GM12878 (cell line): Measurements from ENCODE around the gene TIMM29. TPM values are rescaled to one million over a fixed set of nuclear protein-coding genes. Genes with fewer than 3 reads are reported as not detected.
A peak's percentile ranks its signal among the peaks of the same experiment; 100 is the strongest.

Source experiments
- ATAC-seq: fragments of 200-7000 bp; cut with Tn5 transposase; 3 replicates; pipeline ENCODE4 v1.9.1; 2020; ENCODE audit warnings: mild to moderate bottlenecking, moderate library complexity
- BruUV-seq: library from RNA; stranded (reverse); fragments of 400-500 nt; replicated peaks from 2 replicates; lab custom pipeline; 2021; lab: Mats Ljungman, UMichigan
- CTCF ChIA-PET: fragments of 300-600 bp; sonication (Branson Sonifier 250); formaldehyde crosslinking; extraction: SDS; loops from one replicate; lab custom pipeline; 2021; ENCODE audit warnings: inconsistent platforms; lab: Yijun Ruan, JAX
- POLR2A ChIA-PET: fragments of 350-600 bp; formaldehyde crosslinking; extraction: SDS; loops from one replicate; lab custom pipeline; 2021; ENCODE audit warnings: inconsistent platforms; lab: Charles Lee
- RAD21 ChIA-PET: fragments of 300-600 bp; sonication (Branson Sonifier 250); formaldehyde crosslinking; loops from one replicate; lab custom pipeline; 2023; ENCODE audit warnings: antibody characterized with exemption; ENCODE audit not compliant: unreplicated experiment; lab: Charles Lee
- SMC1A ChIA-PET: fragments of 300-600 bp; sonication (Branson Sonifier 250); formaldehyde crosslinking; loops from one replicate; lab custom pipeline; 2023; ENCODE audit not compliant: unreplicated experiment, uncharacterized antibody; lab: Charles Lee
- DNase-seq: peaks from one replicate; pipeline ENCODE4 v3.0.0-alpha.2; 2011; ENCODE audit warnings: low read depth, low spot score
- FAIRE-seq: peaks from 3 replicates; lab custom pipeline; 2011; peaks lifted over from hg19 to GRCh38; lab: Jason Lieb, UNC
- H2AFZ ChIP-seq: 2 replicates; pipeline ENCODE4 v1.6.0; 2011; ENCODE audit warnings: low read depth, low read length, control low read depth; ENCODE audit not compliant: control insufficient read depth
- H3K27ac ChIP-seq: 2 replicates; pipeline ENCODE4 v1.5.1; 2011; ENCODE audit warnings: control low read depth; ENCODE audit not compliant: control insufficient read depth, insufficient read depth
- H3K27me3 ChIP-seq, 2 experiments: replicated peaks in 1 of 2; 2 replicates each; pipeline versions ENCODE4 v1.6.0 to v1.6.1; 2011; ENCODE audit warnings: low read length in 1 of 2; ENCODE audit not compliant: control insufficient read depth in 2 of 2, insufficient read depth in 2 of 2
- H3K36me3 ChIP-seq, 2 experiments: 2 replicates each; pipeline ENCODE4 v1.5.1; 2011; ENCODE audit warnings: low read length in 1 of 2; ENCODE audit not compliant: control insufficient read depth in 2 of 2, insufficient read depth in 2 of 2
- H3K4me1 ChIP-seq: 2 replicates; pipeline ENCODE4 v1.6.1; 2011; ENCODE audit warnings: mild to moderate bottlenecking, low read length, moderate library complexity, mixed read lengths; ENCODE audit not compliant: control insufficient read depth, insufficient read depth
- H3K4me2 ChIP-seq: 2 replicates; pipeline ENCODE4 v1.6.0; 2011; ENCODE audit warnings: control low read depth; ENCODE audit not compliant: control insufficient read depth, insufficient read depth
- H3K4me3 ChIP-seq: fragments of 200-600 bp; sonication (generic); 2 replicates; pipeline ENCODE4 v1.5.1; 2016
- H3K79me2 ChIP-seq: 2 replicates; pipeline ENCODE4 v1.6.0; 2011; ENCODE audit warnings: low read length; ENCODE audit not compliant: control insufficient read depth, insufficient read depth
- H3K9ac ChIP-seq: 2 replicates; pipeline ENCODE4 v1.8.0; 2011; ENCODE audit warnings: low read length, control low read depth, mixed read lengths; ENCODE audit not compliant: control insufficient read depth, insufficient read depth
- H3K9me3 ChIP-seq: replicated peaks from 3 replicates; pipeline ENCODE4 v1.5.1; 2011; ENCODE audit warnings: mild to moderate bottlenecking, low read length; ENCODE audit not compliant: control insufficient read depth, insufficient read depth
- H4K20me1 ChIP-seq: 2 replicates; pipeline ENCODE4 v1.6.0; 2011; ENCODE audit not compliant: control insufficient read depth, insufficient read depth
- CTCF ChIP-seq, 3 experiments: IDR thresholded peaks in 2 of 3; conservative IDR thresholded peaks in 1 of 3; 2 replicates each; pipeline ENCODE4 v1.5.1; 2011; ENCODE audit warnings: low read depth in 3 of 3, low read length in 3 of 3, mild to moderate bottlenecking in 3 of 3, control low read depth in 2 of 3, moderate library complexity in 2 of 3, inconsistent platforms in 1 of 3, mixed read lengths in 1 of 3; ENCODE audit not compliant: control insufficient read depth in 2 of 3, insufficient read depth in 1 of 3; ENCODE audit errors: extremely low read depth in 1 of 3
- MTA2 ChIP-seq: fragments of 450-650 bp; IDR thresholded peaks from 2 replicates; pipeline ENCODE4 v1.6.1; 2016; ENCODE audit warnings: low read depth, mild to moderate bottlenecking, moderate library complexity
- NBN ChIP-seq: fragments of 450-650 bp; IDR thresholded peaks from 2 replicates; pipeline ENCODE4 v1.6.1; 2016
- RAD21 ChIP-seq: IDR thresholded peaks from 2 replicates; pipeline ENCODE4 v1.6.1; 2011; ENCODE audit warnings: mild to moderate bottlenecking, low read depth, low read length, moderate library complexity; ENCODE audit not compliant: insufficient read depth
- RELA ChIP-seq: fragments of 450-650 bp; IDR thresholded peaks from 2 replicates; pipeline ENCODE4 v1.8.0; 2014; ENCODE audit warnings: borderline replicate concordance; ENCODE audit not compliant: partially characterized antibody
- RELB ChIP-seq: fragments of 450-650 bp; IDR thresholded peaks from 2 replicates; pipeline ENCODE4 v1.6.1; 2017; ENCODE audit warnings: low read depth, mild to moderate bottlenecking, moderate library complexity
- SMC3 ChIP-seq: IDR thresholded peaks from 2 replicates; pipeline ENCODE4 v1.6.1; 2011; ENCODE audit warnings: low read length, improper control_type of control experiment, borderline replicate concordance
- SREBF1 ChIP-seq: IDR thresholded peaks from 2 replicates; pipeline ENCODE4 v1.6.1; 2012; ENCODE audit warnings: mild to moderate bottlenecking, low read length
- YY1 ChIP-seq: IDR thresholded peaks from 2 replicates; pipeline ENCODE4 v1.6.1; 2011; ENCODE audit warnings: low read depth, mild to moderate bottlenecking, low read length
- ZNF207 ChIP-seq: fragments of 450-650 bp; IDR thresholded peaks from 2 replicates; pipeline ENCODE4 v1.6.1; 2014; ENCODE audit warnings: antibody characterized with exemption, mild to moderate bottlenecking, borderline replicate concordance
- ZNF24 ChIP-seq: fragments of 450-650 bp; IDR thresholded peaks from 2 replicates; pipeline ENCODE4 v1.6.1; 2017; ENCODE audit warnings: antibody characterized with exemption, mild to moderate bottlenecking
- ZNF384 ChIP-seq: IDR thresholded peaks from 2 replicates; pipeline ENCODE4 v1.6.1; 2012; ENCODE audit warnings: low read depth, mild to moderate bottlenecking, low read length, improper control_type of control experiment, borderline replicate concordance
- WGBS: methylation state at CpG from one replicate; pipeline ENCODE4 v1.1.6; 2016; ENCODE audit warnings: low lambda C conversion rate; ENCODE audit not compliant: insufficient replicate concordance, insufficient coverage; ENCODE audit errors: missing lambda C conversion rate; 5-methylcytosine and 5-hydroxymethylcytosine counted together
- in situ Hi-C: fragments of 300-500 bp; cut with MboI; formaldehyde crosslinking; loops from 9 replicates; pipeline ENCODE4 v1.14.3; 2018; ENCODE audit warnings: mixed read lengths
- intact Hi-C: fragments of 100-400 bp; cut with micrococcal nuclease; formaldehyde crosslinking; loops from one replicate; pipeline ENCODE4 v1.14.2; 2022; ENCODE audit not compliant: unreplicated experiment
- polyA plus RNA-seq, 11 experiments: library from polyadenylated mRNA; depleted of rRNA in 4 of 11; unstranded in 6 of 11; stranded (reverse) in 5 of 11; fragments of >200 nt; fragmentation: Nextera tagmentation in 4 of 11; fragmentation: Illumina TruSeq in 1 of 11; extraction: Ambion mirVana in 4 of 11; extraction: Trizol in 1 of 11; gene quantifications; 1 replicate in 1 of 11; 2 replicates in 10 of 11; pipeline versions ENCODE4 v1.2.1 to v1.2.3, GENCODE V29; 2011 to 2016; ENCODE audit warnings: inconsistent platforms in 2 of 11, missing spikeins in 2 of 11, low read depth in 1 of 11
- total RNA-seq, 4 experiments: library from RNA; depleted of rRNA in 3 of 4; stranded (reverse); fragments of >200 nt in 3 of 4; fragmentation: Illumina TruSeq in 1 of 4; extraction: Trizol in 1 of 4; gene quantifications; 2 replicates each; pipeline versions ENCODE4 v1.2.1 to v1.2.3, GENCODE V29; 2013 to 2021
- TF ChIP-seq, protein P1 (sequence below): fragments of 450-650 bp; IDR thresholded peaks from 2 replicates; pipeline ENCODE4 v1.6.1; 2016; ENCODE audit warnings: mild to moderate bottlenecking

Gene TIMM29
- total and polyA plus RNA-seq, 10 of the 15 experiments (the other 5 are each of a cell fraction or from before 2014, with no cell fraction given) = 2.4 to 27.9 (median 13.5) TPM

- DNase-seq = peak; percentile 35
- peak overlapping the region; percentile 59; the same call in 1 of the 2 replicates for H3K4me2 ChIP-seq
- in situ Hi-C loops = no loop called here
- no peaks in the 10 kb centered on the region; the same call in 1 of the 2 replicates for H3K4me1 ChIP-seq
- CTCF ChIA-PET = interaction anchor here (0.5 to 3.1 kb wide), 35 partner anchors 9 to 460 kb away, joined by 3 to 29 read pairs (median 5); partner anchors contain the start of gene SWSAP1
- BruUV-seq = no TSS peak
- peak; percentile 89 for FAIRE-seq
- ATAC-seq = peak; percentile 90
- POLR2A ChIA-PET = interaction anchor here (0.7 to 1.5 kb wide), 7 partner anchors 18 to 342 kb away, joined by 3 to 5 read pairs (median 3); no protein-coding TSS in a partner anchor
- 18% methylated on average over 11 of the region's 11 CpGs for WGBS
- H3K27me3 ChIP-seq = no peaks in the 10 kb centered on the region
- no peaks in the 10 kb centered on the region for H3K9me3 ChIP-seq
- no peak overlapping the region for H3K4me3 ChIP-seq
- intact Hi-C loops = loop anchor here (5.0 kb wide), 1 partner anchor 266 kb away; no protein-coding TSS in a partner anchor
- H3K36me3 ChIP-seq = no peaks in the 10 kb centered on the region; a peak in 1 of 4 replicates
- peak; percentile 67 for TF ChIP-seq SMC3
- TF ChIP-seq RELA = peak; percentile 11
- TF ChIP-seq MTA2 = no peak
- TF ChIP-seq CTCF (IDR thresholded peaks at IDR 0.05 in 2 of 3, conservative IDR thresholded peaks at IDR 0.05 in 1 of 3; ENCODE audit: control insufficient read depth in 2 of 3, extremely low read depth in 1 of 3, insufficient read depth in 1 of 3, low read depth in 3 of 3, low read length in 3 of 3) = peak; percentile 64 to 70 (median 65)
- peak; percentile 82 for TF ChIP-seq RAD21
- TF ChIP-seq ZNF207 = 0 out of 2 replicates have a peak, but pooled peaks have one; percentile 64
- TF ChIP-seq ZNF24 = no peak
- TF ChIP-seq NBN = peak; percentile 67; the same call in 1 of the 2 replicates
- TF ChIP-seq, protein P1, sequence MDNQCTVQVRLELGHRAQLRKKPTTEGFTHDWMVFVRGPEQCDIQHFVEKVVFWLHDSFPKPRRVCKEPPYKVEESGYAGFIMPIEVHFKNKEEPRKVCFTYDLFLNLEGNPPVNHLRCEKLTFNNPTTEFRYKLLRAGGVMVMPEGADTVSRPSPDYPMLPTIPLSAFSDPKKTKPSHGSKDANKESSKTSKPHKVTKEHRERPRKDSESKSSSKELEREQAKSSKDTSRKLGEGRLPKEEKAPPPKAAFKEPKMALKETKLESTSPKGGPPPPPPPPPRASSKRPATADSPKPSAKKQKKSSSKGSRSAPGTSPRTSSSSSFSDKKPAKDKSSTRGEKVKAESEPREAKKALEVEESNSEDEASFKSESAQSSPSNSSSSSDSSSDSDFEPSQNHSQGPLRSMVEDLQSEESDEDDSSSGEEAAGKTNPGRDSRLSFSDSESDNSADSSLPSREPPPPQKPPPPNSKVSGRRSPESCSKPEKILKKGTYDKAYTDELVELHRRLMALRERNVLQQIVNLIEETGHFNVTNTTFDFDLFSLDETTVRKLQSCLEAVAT = 0 out of 2 replicates have a peak, but pooled peaks have one; percentile 23
- TF ChIP-seq YY1 = 0 out of 2 replicates have a peak, but pooled peaks have one; percentile 17
- peak; percentile 96 for TF ChIP-seq ZNF384
- TF ChIP-seq SREBF1 = no peak
- TF ChIP-seq RELB = peak; percentile 45; the same call in 1 of the 2 replicates
- H3K79me2 ChIP-seq = no peaks in the 10 kb centered on the region; the same call in 1 of the 2 replicates
- RAD21 ChIA-PET = interaction anchor here (0.7 to 2.9 kb wide), 22 partner anchors 8 to 438 kb away, joined by 3 to 18 read pairs (median 3); partner anchors contain the start of gene SWSAP1
- no peak overlapping the region for H3K9ac ChIP-seq
- no peaks in the 10 kb centered on the region for H4K20me1 ChIP-seq
- SMC1A ChIA-PET = interaction anchor here (0.6 to 2.0 kb wide), 17 partner anchors 13 to 1761 kb away, joined by 3 to 12 read pairs (median 3); partner anchors contain the start of gene TMED1
- peak overlapping the region; percentile 72 for H2AFZ ChIP-seq
- no peak overlapping the region for H3K27ac ChIP-seq
Observed at GRCh38 chr19:10936661-10937084, 8.1 kb downstream of the TIMM29 start.
